Measurements from ENCODE around the gene NHEJ1. TPM values are rescaled to one million over a fixed set of nuclear protein-coding genes. Genes with fewer than 3 reads are reported as not detected.

The NHEJ1 gene
- polyA plus RNA-seq, 1 donor (not counting 4 experiments of a cell fraction or from before 2014, with no cell fraction given) = 13.1 TPM

DNA sequence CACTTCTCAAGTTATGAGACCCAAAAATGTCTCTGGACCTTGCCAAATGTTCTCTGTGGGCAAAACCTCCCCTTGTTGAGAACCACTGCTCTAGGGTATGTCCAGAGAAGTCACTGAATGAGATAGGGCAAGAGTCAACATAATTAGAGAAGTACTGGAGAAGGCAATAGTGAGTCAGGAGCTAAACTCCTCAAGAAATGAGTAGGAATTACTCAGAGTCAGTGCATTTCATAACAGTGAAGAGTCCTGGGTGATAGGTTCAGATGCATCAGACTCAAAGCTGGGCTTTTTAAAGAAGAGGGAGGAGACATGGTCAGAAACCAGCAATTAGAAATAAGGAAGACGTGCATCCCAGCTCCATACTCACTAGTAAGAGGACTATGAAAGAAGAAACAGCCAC is 61.3 kb downstream of the NHEJ1 start:
- no peak overlapping the region for H3K4me3 ChIP-seq (ENCODE audit: control insufficient read depth in 2 of 3, extremely low read depth in 1 of 3, insufficient read depth in 2 of 3, low read depth in 1 of 3, low read length in 3 of 3)
- no peak for FAIRE-seq
- H3K4me1 ChIP-seq (ENCODE audit: control insufficient read depth, extremely low read depth, insufficient read depth, low read length) = no peaks in the 10 kb centered on the region
- DNase-seq (ENCODE audit: low read depth, low spot score) = no peak
- H3K9me1 ChIP-seq (ENCODE audit: control insufficient read depth, extremely low read depth, insufficient read depth, low read length) = no peaks in the 10 kb centered on the region
- no peaks in the 10 kb centered on the region for H4K20me1 ChIP-seq (ENCODE audit: control insufficient read depth, extremely low read depth, insufficient read depth, low read length)
- H3K79me2 ChIP-seq (ENCODE audit: control insufficient read depth, insufficient read depth, low read length) = no peaks in the 10 kb centered on the region
- no peaks in the 10 kb centered on the region for H3K27me3 ChIP-seq (ENCODE audit: control insufficient read depth, extremely low read depth, insufficient read depth, low read length)
- H3K9ac ChIP-seq (ENCODE audit: control insufficient read depth, extremely low read depth, insufficient read depth, low read length) = no peak overlapping the region
- dilution Hi-C loops (cut with MboI; ENCODE audit: extremely low pct_ligation_motif_present, low sequenced_read_pairs) = no loop called here
- peaks cover 0 to 2% of the 10 kb centered on the region in 2 experiments for H3K36me3 ChIP-seq (ENCODE audit: control insufficient read depth in 2 of 2, extremely low read depth in 1 of 2, insufficient read depth in 2 of 2, low read length in 2 of 2)
- no peak overlapping the region for H3K4me2 ChIP-seq (ENCODE audit: control insufficient read depth, extremely low read depth, insufficient read depth, low read depth, low read length)
- no peak overlapping the region for H3K27ac ChIP-seq (ENCODE audit: control insufficient read depth, insufficient read depth, low read length)
- no peak overlapping the region for H2AFZ ChIP-seq (ENCODE audit: control insufficient read depth, low read length)
- no peaks in the 10 kb centered on the region for H3K9me3 ChIP-seq (ENCODE audit: control insufficient read depth, low read depth, low read length)
- TF ChIP-seq, protein P1, sequence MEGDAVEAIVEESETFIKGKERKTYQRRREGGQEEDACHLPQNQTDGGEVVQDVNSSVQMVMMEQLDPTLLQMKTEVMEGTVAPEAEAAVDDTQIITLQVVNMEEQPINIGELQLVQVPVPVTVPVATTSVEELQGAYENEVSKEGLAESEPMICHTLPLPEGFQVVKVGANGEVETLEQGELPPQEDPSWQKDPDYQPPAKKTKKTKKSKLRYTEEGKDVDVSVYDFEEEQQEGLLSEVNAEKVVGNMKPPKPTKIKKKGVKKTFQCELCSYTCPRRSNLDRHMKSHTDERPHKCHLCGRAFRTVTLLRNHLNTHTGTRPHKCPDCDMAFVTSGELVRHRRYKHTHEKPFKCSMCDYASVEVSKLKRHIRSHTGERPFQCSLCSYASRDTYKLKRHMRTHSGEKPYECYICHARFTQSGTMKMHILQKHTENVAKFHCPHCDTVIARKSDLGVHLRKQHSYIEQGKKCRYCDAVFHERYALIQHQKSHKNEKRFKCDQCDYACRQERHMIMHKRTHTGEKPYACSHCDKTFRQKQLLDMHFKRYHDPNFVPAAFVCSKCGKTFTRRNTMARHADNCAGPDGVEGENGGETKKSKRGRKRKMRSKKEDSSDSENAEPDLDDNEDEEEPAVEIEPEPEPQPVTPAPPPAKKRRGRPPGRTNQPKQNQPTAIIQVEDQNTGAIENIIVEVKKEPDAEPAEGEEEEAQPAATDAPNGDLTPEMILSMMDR (optimal IDR thresholded peaks at IDR 0.05 in 1 of 3, IDR thresholded peaks at IDR 0.05 in 1 of 3, conservative IDR thresholded peaks at IDR 0.05 in 1 of 3; ENCODE audit: extremely low read depth in 1 of 3, insufficient read depth in 2 of 3, low read length in 3 of 3) = no peak
- no peak for TF ChIP-seq EZH2 (IDR thresholded peaks at IDR 0.05; ENCODE audit: low read length)

- H3K36me3 ChIP-seq (ENCODE audit: control insufficient read depth in 2 of 2, extremely low read depth in 1 of 2, insufficient read depth in 2 of 2, low read length in 2 of 2) = peaks cover 0 to 2% of the 10 kb centered on the region in 2 experiments
- FAIRE-seq (no peak), DNase-seq (ENCODE audit: low read depth, low spot score) (no peak)
- no peak overlapping the region for H3K9ac ChIP-seq (ENCODE audit: control insufficient read depth, extremely low read depth, insufficient read depth, low read length)
- H4K20me1 ChIP-seq (ENCODE audit: control insufficient read depth, extremely low read depth, insufficient read depth, low read length) = no peaks in the 10 kb centered on the region
- H3K27ac ChIP-seq (ENCODE audit: control insufficient read depth, insufficient read depth, low read length) = no peak overlapping the region
- dilution Hi-C loops (cut with MboI; ENCODE audit: extremely low pct_ligation_motif_present, low sequenced_read_pairs) = no loop called here
- no peak overlapping the region for H3K4me2 ChIP-seq (ENCODE audit: control insufficient read depth, extremely low read depth, insufficient read depth, low read depth, low read length)
- H3K79me2 ChIP-seq (ENCODE audit: control insufficient read depth, insufficient read depth, low read length) = no peaks in the 10 kb centered on the region
- H3K9me1 ChIP-seq (ENCODE audit: control insufficient read depth, extremely low read depth, insufficient read depth, low read length) = no peaks in the 10 kb centered on the region
- no peaks in the 10 kb centered on the region for H3K4me1 ChIP-seq (ENCODE audit: control insufficient read depth, extremely low read depth, insufficient read depth, low read length)
- no peak overlapping the region for H2AFZ ChIP-seq (ENCODE audit: control insufficient read depth, low read length)
- no peak overlapping the region for H3K4me3 ChIP-seq (ENCODE audit: control insufficient read depth in 2 of 3, extremely low read depth in 1 of 3, insufficient read depth in 2 of 3, low read depth in 1 of 3, low read length in 3 of 3)
- H3K27me3 ChIP-seq (ENCODE audit: control insufficient read depth, extremely low read depth, insufficient read depth, low read length) = no peaks in the 10 kb centered on the region
- H3K9me3 ChIP-seq (ENCODE audit: control insufficient read depth, low read depth, low read length) = no peaks in the 10 kb centered on the region
- TF ChIP-seq, protein P1 (optimal IDR thresholded peaks at IDR 0.05 in 1 of 3, IDR thresholded peaks at IDR 0.05 in 1 of 3, conservative IDR thresholded peaks at IDR 0.05 in 1 of 3; ENCODE audit: extremely low read depth in 1 of 3, insufficient read depth in 2 of 3, low read length in 3 of 3) = no peak
- TF ChIP-seq EZH2 (IDR thresholded peaks at IDR 0.05; ENCODE audit: low read length) = no peak
Observed at GRCh38 chr2:219095406-219095935, 65.1 kb downstream of the NHEJ1 start.
